HEK293 (cell line): ENCODE results near the gene BTG3.

ENCODE experiments used
- CTCF ChIA-PET: fragments of 350-600 bp; formaldehyde crosslinking; extraction: SDS; loops from one replicate; lab custom pipeline; 2021; ENCODE audit warnings: antibody characterized with exemption; lab: Yijun Ruan, JAX
- POLR2A ChIA-PET: fragments of 300-600 bp; formaldehyde crosslinking; extraction: SDS; loops from one replicate; lab custom pipeline; 2020; ENCODE audit warnings: antibody characterized with exemption, inconsistent platforms; lab: Yijun Ruan, JAX
- H3K27ac ChIP-seq: fragments of 200-500 bp; sonication (Bioruptor generic); 2 replicates; pipeline ENCODE4 v1.5.1; 2014; ENCODE audit warnings: low read depth, low read length, control low read depth, inconsistent platforms; ENCODE audit errors: extremely low read depth
- H3K36me3 ChIP-seq, 2 experiments: fragments of 200-500 bp in 1 of 2; sonication (Bioruptor generic) in 1 of 2; 1 replicate in 1 of 2; 2 replicates in 1 of 2; pipeline ENCODE4 v1.5.1; 2014 to 2017; ENCODE audit warnings: inconsistent platforms in 2 of 2, low read length in 2 of 2; ENCODE audit not compliant: control insufficient read depth in 2 of 2, insufficient read depth in 1 of 2
- H3K4me1 ChIP-seq: fragments of 200-500 bp; sonication (Bioruptor generic); 2 replicates; pipeline ENCODE4 v1.5.1; 2014; ENCODE audit warnings: mild to moderate bottlenecking, low read length, inconsistent platforms; ENCODE audit not compliant: control insufficient read depth, insufficient read depth
- H3K4me3 ChIP-seq: 2 replicates; pipeline ENCODE4 v1.5.1; 2011; ENCODE audit warnings: low read depth, mild to moderate bottlenecking, control low read depth, low read length, moderate library complexity
- H3K9me3 ChIP-seq: fragments of 200-500 bp; sonication (Bioruptor generic); 2 replicates; pipeline ENCODE4 v1.5.1; 2014; ENCODE audit warnings: low read depth, low read length, inconsistent platforms; ENCODE audit not compliant: control insufficient read depth, insufficient read depth
- ATF2 ChIP-seq: fragments of 450-650 bp; formaldehyde crosslinking; IDR thresholded peaks from 2 replicates; pipeline ENCODE4 v1.5.1; 2016; ENCODE audit warnings: missing biosample characterization, missing genetic modification characterization, low read depth
- PRDM6 ChIP-seq: fragments of 450-650 bp; formaldehyde crosslinking; IDR thresholded peaks from 2 replicates; pipeline ENCODE4 v1.5.1; 2017; ENCODE audit warnings: missing biosample characterization, missing genetic modification characterization
- RBAK ChIP-seq: fragments of 450-650 bp; formaldehyde crosslinking; IDR thresholded peaks from 2 replicates; pipeline ENCODE4 v1.5.1; 2016; ENCODE audit warnings: missing biosample characterization, missing genetic modification characterization
- SALL2 ChIP-seq: fragments of 450-650 bp; formaldehyde crosslinking; IDR thresholded peaks from 2 replicates; pipeline ENCODE4 v1.5.0; 2017; ENCODE audit warnings: missing biosample characterization, mild to moderate bottlenecking, missing genetic modification characterization, borderline replicate concordance
- TRIM28 ChIP-seq: IDR thresholded peaks from 2 replicates; pipeline ENCODE4 v1.6.1; 2011; ENCODE audit warnings: low read length, control low read depth, borderline replicate concordance
- ZFP37 ChIP-seq: fragments of 450-650 bp; formaldehyde crosslinking; IDR thresholded peaks from 2 replicates; pipeline ENCODE4 v1.5.1; 2016; ENCODE audit warnings: missing biosample characterization, missing genetic modification characterization
- ZNF10 ChIP-seq: fragments of 450-650 bp; formaldehyde crosslinking; IDR thresholded peaks from 2 replicates; pipeline ENCODE4 v1.5.1; 2017; ENCODE audit warnings: missing biosample characterization, missing genetic modification characterization
- ZNF184 ChIP-seq: fragments of 450-650 bp; IDR thresholded peaks from 2 replicates; pipeline ENCODE4 v1.5.1; 2018; ENCODE audit warnings: missing biosample characterization, mild to moderate bottlenecking, missing genetic modification characterization
- ZNF202 ChIP-seq: fragments of 450-650 bp; formaldehyde crosslinking; IDR thresholded peaks from 2 replicates; pipeline ENCODE4 v1.5.1; 2016; ENCODE audit warnings: missing biosample characterization, missing genetic modification characterization, borderline replicate concordance
- ZNF433 ChIP-seq: fragments of 450-650 bp; formaldehyde crosslinking; IDR thresholded peaks from 2 replicates; pipeline ENCODE4 v1.5.1; 2016; ENCODE audit warnings: missing biosample characterization, missing genetic modification characterization, low read depth
- ZNF639 ChIP-seq: fragments of 450-650 bp; formaldehyde crosslinking; IDR thresholded peaks from 2 replicates; pipeline ENCODE4 v1.5.1; 2016; ENCODE audit warnings: missing biosample characterization, missing genetic modification characterization
- ZNF654 ChIP-seq: fragments of 450-650 bp; formaldehyde crosslinking; IDR thresholded peaks from 2 replicates; pipeline ENCODE4 v1.5.1; 2016; ENCODE audit warnings: low read depth, missing biosample characterization, missing genetic modification characterization
- ZNF670 ChIP-seq: fragments of 450-650 bp; formaldehyde crosslinking; IDR thresholded peaks from 2 replicates; pipeline ENCODE4 v1.5.1; 2016; ENCODE audit warnings: missing biosample characterization, missing genetic modification characterization, low read depth
- ZNF677 ChIP-seq: fragments of 450-650 bp; IDR thresholded peaks from 2 replicates; pipeline ENCODE4 v1.5.0; 2018; ENCODE audit warnings: missing biosample characterization, mild to moderate bottlenecking, missing genetic modification characterization, moderate library complexity
- TF ChIP-seq, protein P1 (sequence below): sonication (generic); formaldehyde crosslinking; IDR thresholded peaks from 2 replicates; pipeline ENCODE4 v1.8.1; 2022; ENCODE audit warnings: mild to moderate bottlenecking, moderate library complexity, missing genetic modification reagents

The BTG3 gene

DNA sequence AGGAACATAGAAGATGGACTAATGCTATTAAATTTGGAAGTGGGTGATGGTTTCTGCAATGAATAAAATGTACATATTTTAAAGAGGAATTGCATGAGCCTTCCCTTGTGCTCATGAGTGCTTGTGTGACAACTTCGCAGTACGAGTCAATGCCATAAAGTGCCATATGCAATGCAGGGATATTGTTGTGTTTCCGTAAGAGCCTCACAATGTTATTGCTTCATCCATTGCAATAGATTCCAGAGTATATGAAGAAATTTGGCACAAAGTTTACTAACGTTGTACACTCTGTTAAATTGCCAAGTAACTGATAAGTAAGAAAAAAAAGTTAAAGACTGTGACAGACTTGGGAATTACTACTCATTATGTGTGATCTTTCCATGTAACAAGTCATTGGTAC, 22.3 kb downstream of the BTG3 start (continued):
- TF ChIP-seq ZNF639 (tag by site-specific recombination) = no peak
- no peak for TF ChIP-seq ZFP37
- no peak for TF ChIP-seq SALL2 (tag by site-specific recombination)
- no peak for TF ChIP-seq ATF2 (tag by site-specific recombination)
- TF ChIP-seq RBAK (tag by site-specific recombination) = no peak
- no peak for TF ChIP-seq ZNF677 (tag by site-specific recombination)
- TF ChIP-seq PRDM6 (tag by site-specific recombination) = no peak
- TF ChIP-seq, all 188 proteins: peak for 0

GRCh38 chr21:17585875-17586450, 26.7 kb downstream of the BTG3 start:
- Histone ChIP-seq H3K4me1 (no peaks in the 10 kb centered on the region), H3K36me3 (peaks cover 0 to 5% of the 10 kb centered on the region in 2 experiments; a peak in 1 of 3 replicates), H3K4me3 (no peak overlapping the region), H3K9me3 (no peaks in the 10 kb centered on the region), H3K27ac (no peak overlapping the region)
- ChIA-PET POLR2A (interaction anchor here (1.3 kb wide), 2 partner anchors 10 to 72 kb away, joined by 3 to 4 read pairs; no protein-coding TSS in a partner anchor), CTCF (interaction anchor here (0.6 to 4.1 kb wide), 44 partner anchors 10 to 1966 kb away, joined by 3 to 118 read pairs (median 4); partner anchors contain the start of gene CXADR)
- TF ChIP-seq ZNF670 (tag by site-specific recombination) = no peak
- no peak for TF ChIP-seq TRIM28
- no peak for TF ChIP-seq ZNF433 (tag by site-specific recombination)
- TF ChIP-seq ZNF202 (tag by site-specific recombination) = no peak
- no peak for TF ChIP-seq ZNF184 (tag by site-specific recombination)
- no peak for TF ChIP-seq ZNF10 (tag by site-specific recombination)
- TF ChIP-seq ZNF654 (tag by site-specific recombination) = peak; percentile 12; the same call in 1 of the 2 replicates
- TF ChIP-seq ATF2 (tag by site-specific recombination) = no peak

GRCh38 chr21:17583898-17584297, 28.8 kb downstream of the BTG3 start:
- ChIA-PET POLR2A (no interaction called here), CTCF (interaction anchor here (1.0 to 4.1 kb wide), 2 partner anchors 48 to 197 kb away, joined by 3 to 118 read pairs; no protein-coding TSS in a partner anchor)
- H3K4me1 ChIP-seq = no peaks in the 10 kb centered on the region
- H3K9me3 ChIP-seq = no peaks in the 10 kb centered on the region
- no peak overlapping the region for H3K27ac ChIP-seq
- TF ChIP-seq, protein P1, sequence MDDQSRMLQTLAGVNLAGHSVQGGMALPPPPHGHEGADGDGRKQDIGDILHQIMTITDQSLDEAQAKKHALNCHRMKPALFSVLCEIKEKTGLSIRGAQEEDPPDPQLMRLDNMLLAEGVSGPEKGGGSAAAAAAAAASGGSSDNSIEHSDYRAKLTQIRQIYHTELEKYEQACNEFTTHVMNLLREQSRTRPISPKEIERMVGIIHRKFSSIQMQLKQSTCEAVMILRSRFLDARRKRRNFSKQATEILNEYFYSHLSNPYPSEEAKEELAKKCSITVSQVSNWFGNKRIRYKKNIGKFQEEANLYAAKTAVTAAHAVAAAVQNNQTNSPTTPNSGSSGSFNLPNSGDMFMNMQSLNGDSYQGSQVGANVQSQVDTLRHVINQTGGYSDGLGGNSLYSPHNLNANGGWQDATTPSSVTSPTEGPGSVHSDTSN (CRISPR knock-in tag) = no peak
- H3K4me3 ChIP-seq = no peak overlapping the region
- 0 out of 3 replicates have a peak, but pooled peaks cover 0 to 3% of the 10 kb centered on the region in 2 experiments for H3K36me3 ChIP-seq
